Globus pallidus (tissue), 1 donor: Measurements from ENCODE around the gene DYNC2LI1.
"Not testable (repeated sequence)": the region's sequence is repeated elsewhere in the genome, so short reads cannot be mapped to it uniquely, and the experiment has no call there.

Experiments
- DNase-seq: peaks from one replicate; pipeline ENCODE4 v3.0.0-alpha.2; 2015; ENCODE audit warnings: low spot score

DYNC2LI1 gene

DNA sequence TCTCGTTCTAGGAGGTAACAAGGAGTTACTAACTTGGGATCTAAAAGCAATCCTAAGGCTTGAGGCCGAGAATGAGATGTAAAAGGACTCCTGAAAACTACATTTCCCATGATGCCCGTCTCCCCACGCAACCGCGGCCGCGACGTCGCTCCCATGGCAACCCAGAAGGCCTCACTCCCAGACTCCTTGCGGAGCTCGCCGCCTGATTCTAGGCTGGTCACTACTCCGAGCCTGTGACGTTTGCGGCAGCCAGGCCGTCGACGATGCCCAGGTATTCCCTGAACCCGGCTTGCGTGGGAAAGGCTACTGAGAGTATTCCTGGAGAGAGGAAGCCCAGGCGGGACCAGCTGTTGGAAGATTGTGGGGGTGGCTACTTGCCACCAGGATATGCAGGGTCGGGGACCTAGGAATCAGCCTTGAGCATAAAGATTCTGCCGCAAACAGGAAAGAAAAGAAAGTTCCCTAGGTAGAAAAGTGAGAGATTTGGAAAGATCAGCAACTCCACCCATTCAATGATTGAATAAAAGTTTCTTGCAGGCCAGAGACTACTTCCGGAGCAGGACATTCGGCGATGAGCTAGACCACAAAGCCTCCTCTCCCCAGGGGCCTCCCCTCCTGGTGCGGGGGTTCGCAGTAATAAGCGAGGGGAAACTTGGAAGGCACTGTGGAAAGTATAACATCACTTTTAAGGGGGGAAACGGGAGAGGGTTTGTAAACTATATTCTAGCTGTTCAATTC is at the start of gene DYNC2LI1:
Gene DYNC2LI1 (plus strand): TSS at position 164 of the 738 bp plus-strand sequence. CDS start 100 bp downstream, at position 264.
- DNase-seq = peak; percentile 89

DNA sequence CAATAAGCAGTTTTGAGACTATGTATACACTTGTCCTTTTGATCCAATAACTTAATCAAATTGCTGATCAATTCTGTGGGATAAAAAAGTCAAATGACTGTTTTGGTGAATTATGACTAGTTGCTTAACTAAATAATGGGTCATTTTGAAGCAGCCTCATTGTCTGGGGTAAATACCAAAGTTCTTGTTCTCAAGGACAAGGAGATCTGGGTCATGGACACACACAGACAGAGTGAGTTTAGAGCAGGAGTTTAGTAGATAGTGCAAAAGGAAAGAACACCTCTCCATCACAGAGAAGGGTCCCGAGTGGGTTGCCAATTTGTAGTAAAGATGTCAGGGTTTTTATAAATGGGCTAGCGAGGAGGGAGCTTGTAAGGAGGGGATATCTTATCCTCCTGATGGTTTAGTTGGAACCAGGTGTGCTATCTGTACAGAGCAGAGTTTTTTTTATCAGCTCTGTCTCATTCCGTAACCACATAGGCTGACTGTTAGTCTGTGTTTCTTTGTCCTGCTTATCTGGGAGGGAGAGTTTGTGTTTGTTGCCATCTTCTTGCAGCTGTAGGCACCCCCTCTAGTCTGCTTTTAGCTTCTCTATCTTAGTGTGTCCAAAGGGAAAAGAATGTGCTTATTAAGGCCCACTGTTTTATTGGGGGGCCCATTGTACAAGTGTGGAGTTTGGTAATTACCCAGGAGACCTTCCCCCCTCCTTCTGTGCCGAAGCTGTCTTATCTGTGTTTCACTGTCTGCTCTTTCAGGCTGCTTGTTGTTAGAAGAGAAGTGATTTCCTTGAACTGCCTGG is 48.9 kb upstream of the DYNC2LI1 start:
- DNase-seq = no peak

DNA sequence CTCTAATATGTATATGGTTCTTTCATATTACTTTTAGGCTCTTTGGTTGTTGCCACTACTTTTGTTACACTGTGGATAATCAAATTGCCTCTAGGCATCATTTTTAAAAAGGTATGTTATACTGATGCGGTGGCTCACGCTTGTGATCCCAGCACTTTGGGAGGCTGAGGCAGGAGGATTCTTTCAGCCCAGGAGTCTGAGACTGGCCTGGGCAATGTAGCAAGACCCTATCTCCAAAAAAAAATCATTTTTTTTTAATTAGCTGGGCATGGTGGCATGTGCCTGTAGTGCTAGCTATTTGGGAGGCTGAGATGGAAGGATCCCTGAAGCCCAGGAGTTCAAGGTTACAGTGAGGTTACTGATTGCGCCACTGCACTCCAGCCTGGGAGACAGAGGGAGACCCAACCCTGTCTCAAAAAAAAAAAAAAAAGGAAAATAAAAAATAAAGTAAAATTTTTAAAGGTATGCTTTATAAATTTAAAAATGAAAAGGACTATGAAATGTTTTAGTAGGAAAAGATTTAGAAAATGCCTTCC is 48.1 kb upstream of the DYNC2LI1 start:
- no peak for DNase-seq

DNA sequence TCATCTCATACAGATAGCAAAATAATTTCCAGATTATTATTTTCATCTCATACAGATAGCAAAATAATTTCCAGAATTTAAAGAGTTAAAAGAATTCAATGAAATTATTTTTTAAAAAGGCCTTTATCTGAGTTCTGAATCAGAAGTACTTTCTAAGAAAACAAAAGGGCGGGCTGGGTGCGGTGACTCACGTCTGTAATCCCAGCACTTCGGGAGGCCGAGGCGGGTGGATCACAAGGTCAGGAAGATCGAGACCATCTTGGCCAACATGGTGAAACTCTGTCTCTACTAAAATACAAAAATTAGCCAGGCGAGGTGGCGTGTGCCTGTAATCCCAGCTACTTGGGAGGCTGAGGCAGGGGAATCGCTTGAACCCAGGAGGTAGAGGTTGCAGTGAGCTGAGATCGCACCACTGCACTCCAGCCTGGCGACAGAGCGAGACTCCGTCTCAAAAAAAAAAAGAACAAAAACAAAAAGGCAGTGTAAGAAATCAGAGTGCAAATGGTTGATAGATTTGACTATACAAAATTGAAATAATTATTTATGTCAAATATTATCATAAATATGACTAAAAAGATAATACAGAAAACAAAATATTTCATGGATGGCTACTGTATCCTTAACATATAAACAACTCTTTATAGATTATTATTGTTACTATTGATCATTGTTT is 46.7 kb upstream of the DYNC2LI1 start:
- not testable (repeated sequence) for DNase-seq

DNA sequence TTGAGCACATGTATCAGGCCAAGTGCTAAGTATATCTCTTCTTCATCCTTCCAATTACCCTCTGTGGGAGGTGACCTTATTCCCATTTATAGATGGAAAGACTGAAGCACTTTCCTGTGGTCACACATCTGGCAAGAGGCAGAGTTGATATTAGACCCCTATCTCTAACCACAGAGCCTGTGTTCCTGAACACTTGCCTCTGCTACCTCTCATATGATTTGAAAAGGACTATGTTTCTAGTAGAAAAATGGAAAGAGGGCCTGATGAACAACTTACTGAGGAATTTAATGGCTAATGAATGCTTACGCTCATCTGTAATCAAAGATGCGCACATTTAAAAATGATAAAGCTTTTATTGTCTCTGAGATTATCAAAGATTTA is 46.2 kb upstream of the DYNC2LI1 start:
- no peak for DNase-seq

DNA sequence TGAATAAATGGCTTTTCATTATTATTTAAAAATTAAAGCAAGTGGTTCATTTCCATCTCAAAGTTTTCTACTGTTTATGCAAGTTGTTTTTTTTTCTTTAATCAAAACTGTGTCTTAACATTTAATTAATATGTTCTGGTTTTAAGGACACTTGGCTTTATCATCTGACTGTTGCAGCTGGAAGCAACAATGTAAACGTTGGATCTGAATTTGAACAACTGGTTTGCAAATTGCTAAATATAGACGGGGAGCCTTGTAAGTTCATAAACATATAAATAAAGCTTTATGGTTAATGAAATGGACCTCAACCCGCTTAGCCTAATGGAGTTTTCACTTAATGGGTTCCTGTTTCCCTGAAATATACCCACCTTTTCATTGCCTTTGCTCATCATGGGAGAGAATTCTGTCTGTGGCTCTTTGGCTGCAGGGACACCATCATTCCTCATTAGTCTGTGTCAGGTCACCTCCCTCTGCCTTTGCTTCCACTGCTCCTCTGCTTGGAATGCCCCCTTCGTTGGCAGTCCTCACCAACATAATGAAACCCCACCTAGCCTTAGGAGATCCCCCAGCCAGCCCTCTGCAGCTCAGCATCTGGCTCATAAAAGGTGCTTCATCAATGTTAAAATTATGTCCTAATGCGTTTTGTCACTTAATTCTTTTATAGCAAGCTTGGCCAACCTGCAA is 44.2 kb upstream of the DYNC2LI1 start:
- no peak for DNase-seq

DNA sequence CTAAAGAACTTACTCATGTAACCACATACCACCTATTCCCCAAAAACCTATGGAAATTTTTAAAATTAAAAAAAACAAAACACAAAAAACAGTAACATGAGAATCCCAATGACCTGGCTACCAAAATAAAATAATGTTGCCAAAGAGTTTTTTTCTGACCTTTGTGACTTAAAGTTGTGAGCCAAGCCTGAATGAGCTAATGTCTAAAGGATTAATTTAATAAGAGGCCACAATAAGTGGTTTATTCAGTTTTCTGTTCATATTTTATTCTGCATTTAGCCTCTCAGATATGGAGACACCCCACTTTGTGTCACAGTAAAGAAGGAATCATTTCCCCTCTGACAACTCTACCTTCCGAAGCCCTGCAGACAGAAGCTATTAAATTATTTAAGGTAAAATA is 42.6 kb upstream of the DYNC2LI1 start:
- DNase-seq = no peak

DNA sequence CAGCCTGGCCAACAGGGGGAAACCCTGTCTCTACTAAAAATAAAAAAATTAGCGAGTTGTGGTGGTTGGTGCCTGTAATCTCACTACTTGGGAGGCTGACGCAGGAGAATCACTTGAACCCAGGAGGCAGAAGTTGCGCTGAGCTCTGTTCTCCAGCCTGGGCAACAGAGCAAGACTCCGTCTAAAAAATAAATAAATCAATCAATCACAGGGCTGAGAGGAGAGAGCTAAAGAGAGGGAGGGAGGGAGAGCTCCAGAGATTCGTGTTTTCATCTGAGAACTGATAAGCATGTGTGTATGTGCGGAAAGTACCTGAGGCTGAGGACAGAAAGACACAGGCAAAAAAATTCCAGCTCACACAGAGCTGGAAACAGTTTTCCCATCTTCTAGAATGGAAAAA is 37.2 kb upstream of the DYNC2LI1 start:
- no peak for DNase-seq

DNA sequence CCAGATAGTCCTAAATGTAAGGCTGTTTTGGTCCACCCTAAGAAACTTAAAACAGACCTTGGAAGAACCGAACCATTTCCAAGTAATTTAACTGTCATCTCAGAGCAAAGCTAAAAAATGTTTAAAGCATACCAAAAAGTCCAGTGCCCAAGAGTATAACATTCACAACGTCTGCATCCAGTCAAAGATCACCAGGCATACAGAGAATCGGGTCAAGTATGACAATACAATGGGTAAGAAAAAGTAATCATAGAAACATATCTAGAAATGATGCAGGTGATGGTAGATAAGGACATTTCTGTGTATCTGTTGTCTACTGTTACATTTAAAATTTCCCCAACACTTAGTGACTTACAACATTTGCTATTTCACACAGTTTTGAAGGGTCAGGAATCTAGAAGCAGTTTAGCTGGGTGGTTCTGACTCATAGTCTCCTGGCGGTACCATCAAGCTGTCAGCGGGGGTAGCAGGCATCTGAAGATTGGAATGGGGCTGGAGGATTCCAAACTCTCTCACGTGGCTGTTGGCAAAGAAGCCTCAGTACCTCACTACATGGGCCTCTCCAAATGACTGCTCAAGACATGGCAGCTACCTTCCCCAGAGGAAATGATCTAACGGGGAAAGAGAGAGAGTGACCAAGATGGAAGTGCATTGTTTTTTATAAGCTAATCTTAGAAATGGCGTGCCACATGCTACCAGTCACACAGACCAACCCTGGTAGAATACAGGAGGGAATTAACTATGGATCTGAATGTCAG is 36.6 kb upstream of the DYNC2LI1 start:
- DNase-seq = no peak

DNA sequence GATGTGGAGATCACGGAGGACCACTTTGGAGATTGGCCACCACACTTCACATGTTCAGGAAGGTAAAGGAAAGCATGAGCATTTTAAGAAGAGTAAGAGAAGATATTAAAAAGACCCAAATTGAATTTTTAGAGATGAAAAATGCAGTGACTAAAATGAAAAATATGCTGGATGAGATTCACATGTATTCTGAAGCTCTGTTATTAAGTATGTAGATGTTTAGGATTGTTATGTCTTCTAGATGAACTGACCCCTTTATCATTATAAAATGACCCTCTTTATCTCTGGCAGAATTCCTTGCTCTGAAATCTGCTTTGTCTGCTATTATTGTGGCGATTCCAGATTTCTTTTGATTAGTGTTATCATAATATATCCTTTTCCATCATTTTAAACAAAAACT is 36.0 kb upstream of the DYNC2LI1 start:
- DNase-seq = no peak

DNA sequence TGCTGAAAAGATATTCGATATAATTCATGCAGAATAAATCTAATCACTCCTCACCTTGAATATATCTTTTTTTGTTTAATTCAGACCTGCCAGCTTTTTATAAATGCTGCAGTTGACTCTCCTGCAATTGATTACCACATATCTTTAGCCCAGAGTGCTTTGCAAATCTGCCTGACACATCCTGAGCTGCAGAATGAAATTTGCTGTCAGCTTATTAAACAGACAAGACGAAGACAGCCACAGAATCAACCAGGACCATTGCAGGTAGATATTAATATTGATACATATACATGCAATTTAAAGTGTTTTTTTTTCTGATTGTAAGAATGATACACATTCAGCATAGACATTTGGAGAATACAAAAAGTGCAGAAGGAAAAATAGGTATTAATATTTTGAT is 35.6 kb upstream of the DYNC2LI1 start:
- DNase-seq = no peak

DNA sequence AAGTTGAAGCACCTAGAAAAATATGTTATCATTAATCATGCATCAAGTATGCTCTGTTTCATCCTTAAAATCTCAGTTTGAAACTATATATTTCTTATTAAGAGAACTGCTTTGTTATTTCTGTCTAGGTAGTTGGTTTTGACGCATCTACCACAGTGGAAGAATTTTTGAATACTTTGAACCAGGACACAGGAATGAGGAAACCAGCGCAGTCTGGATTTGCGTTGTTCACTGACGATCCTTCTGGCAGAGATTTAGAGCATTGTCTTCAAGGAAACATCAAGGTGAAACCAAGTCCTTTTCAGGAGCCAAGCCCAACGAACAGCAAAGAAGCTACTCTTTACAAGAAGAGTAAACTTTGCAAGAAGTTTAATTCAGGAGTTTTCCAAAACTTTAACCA is 30.1 kb upstream of the DYNC2LI1 start:
- DNase-seq = no peak

DNA sequence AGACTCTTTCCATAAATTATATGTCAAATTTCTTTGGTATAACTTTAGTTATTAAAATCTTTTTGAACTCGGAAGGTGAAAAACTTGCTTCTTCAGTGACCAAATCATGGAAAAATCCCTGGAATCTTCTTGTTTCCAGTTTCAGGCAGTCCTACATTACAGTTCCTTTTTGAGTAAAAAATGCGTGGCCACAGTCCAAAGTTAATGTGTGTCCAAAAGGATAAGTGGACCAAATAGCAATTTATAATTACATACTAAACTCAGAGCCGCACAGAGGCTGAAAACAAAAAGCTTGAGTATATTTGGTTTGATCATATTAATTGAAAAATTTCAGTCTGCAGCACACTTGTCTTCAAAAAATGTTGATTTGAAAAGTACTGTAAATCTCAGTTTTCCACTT is 28.4 kb upstream of the DYNC2LI1 start:
- no peak for DNase-seq

DNA sequence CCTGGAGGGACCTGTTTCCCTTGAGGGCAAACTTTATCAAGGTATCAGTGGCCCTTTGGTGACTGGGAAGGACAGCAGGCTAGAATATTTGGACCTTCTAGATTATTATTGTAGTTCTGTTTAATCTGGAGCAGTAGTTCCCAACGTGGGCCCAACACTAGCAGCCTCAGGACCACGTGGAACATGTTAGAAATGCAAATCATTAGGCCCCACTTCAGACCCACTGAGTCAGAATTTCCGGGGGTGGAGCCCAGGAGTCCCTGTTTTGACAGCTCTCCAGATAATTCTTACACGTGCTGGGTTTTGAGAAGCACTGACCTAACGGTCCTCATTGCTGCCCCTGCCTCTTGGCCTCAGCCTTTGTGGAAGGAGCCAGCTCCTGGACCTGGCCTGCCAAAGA is 25.5 kb upstream of the DYNC2LI1 start:
- DNase-seq = no peak

DNA sequence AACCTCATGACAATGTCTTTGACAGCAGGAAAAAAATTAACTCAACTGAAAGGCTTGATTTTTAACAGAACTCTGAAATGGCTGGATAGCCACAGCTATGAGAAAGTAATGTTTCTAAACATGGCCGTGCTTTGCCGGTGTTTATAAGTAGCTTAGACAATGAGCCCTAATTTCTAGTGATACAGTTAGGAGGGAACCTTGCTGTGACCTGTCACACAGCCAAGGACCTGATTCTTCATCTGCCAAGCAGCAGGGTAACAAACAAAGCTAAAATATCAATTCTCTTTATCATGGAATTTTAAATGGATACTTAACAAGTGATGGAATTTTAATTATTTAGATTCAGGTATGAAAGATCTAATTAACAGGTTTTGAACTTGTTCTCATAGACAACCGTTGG is 24.3 kb upstream of the DYNC2LI1 start:
- no peak for DNase-seq

DNA sequence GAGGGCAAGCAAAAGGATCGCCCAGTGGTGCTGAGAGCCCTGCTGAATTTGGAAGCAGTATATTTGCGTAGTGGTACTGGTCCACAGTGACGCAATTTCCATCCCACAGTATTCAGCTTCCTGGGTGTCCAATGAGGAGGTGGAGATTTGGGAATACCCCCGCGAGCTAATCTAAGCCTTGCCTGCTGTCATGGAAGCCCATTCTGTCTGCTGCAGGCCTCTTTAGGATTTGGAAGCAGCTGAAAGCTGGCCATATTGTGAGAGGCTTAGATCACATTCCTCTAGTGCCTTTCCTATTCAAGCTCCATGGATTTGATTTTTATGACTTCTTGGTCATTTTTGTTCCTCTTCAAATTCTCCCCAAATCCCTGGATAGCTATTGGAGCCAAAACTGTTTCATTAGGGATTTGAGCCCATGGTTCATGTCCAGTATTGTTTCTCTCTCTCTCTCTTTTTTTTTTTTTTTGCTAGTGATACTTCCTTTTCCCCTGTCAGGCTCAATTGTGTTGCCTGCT is 22.3 kb upstream of the DYNC2LI1 start:
- DNase-seq = no peak

DNA sequence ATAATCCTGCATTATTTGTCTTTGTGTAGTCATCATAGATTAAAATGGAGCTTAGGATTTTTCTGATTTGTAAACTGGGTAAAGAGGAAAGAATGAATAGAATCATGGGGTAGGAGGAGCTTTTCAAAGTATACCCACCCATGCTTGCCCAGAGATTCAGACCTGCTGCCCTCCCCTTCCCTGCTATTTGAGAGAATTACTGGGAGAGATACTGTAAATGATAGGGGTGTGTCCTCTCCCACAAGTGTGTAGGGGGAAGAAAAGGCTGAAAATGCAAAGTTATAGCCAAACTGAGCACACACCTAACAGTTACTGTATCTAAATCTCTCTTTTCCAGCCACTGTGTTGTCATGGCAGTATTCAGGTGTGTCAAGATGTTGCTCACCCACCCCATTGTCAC is 21.5 kb upstream of the DYNC2LI1 start:
- no peak for DNase-seq

DNA sequence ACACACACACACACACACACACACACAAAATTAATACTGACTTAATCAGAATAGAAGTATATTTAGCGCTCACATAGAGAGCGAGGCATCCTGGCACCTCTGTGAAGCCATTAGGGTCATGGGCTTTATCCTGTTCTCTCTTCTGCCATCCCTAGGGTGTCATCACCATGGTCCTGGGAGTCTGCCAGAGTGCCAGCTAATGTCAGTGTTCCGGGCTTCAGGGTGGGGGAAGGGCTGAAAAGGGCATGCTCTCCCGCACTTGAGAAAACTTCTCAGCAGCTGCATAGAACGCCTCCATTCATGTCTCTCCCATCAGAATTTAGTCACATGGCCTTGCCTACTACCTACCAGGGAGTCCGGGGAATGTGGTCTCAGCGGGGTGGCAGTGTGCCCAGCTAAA is 19.7 kb upstream of the DYNC2LI1 start:
- DNase-seq = peak; percentile 24

DNA sequence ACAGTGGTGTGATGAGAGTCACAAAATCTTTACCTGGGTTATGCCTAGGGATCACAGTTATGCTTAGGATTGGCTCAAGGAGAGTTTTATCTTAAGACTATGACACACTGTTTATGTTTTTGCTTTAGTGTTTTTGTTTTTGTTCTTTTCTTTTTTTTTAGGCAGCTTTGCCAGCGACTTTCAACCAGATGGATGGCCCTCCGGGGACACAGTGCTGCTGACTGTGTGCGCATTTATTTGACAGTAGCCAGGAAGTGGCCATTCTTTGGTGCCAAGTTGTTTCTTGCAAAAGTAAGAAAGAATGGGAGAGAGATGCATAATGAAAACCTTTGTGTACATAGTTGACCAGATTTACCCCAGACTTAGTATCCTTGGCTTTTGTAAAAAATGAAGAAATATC is 15.1 kb upstream of the DYNC2LI1 start:
- no peak for DNase-seq

DNA sequence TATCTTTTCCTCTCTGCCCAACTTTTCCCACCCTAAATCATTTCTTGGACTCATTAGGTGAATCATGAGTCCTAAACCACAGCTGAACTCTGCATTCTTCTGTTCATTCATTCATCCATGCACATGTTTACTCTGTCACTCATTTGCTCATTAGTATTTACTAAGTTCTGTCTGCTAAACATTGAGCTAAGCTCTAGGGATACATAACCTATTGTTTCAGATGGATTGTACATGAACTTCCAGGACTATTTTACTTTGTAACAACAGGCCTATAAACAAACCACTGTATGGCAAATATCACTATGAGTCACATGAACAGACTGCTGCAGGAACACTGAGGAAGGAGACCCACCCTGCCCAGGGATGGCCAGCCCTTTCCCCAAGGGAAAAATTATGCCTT is 14.6 kb upstream of the DYNC2LI1 start:
- DNase-seq = no peak

DNA sequence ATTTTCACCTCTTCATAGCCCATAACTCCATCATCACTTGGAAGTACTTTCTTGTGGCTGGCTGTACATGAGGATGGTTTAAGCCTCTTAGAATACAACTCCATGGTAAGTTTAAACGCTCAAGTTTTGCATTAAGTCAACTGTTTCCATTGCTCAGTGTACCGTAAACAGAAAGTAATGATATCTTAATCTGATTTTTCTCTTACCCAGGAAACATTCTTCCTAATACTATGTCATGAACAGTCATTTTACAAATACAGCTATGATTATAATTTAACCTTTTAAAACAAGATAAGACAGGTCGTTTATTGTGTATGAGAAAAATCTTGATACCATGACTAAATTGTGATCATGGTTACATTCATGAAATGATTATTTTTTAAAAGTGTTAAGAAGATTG is 11.6 kb upstream of the DYNC2LI1 start:
- no peak for DNase-seq
